Activated naive CD8-positive, alpha-beta T cell (primary cell): ENCODE results near the gene CAPS.
"Not testable (repeated sequence)": the region's sequence is repeated elsewhere in the genome, so short reads cannot be mapped to it uniquely, and the experiment has no call there.

ENCODE experiments used
- H3K27ac Mint-ChIP-seq: one replicate; pipeline ENCODE4 v1.8.0; 2021; ENCODE audit warnings: mixed read lengths
- H3K27me3 Mint-ChIP-seq: one replicate; pipeline ENCODE4 v1.8.0; 2021; ENCODE audit warnings: mixed read lengths
- H3K36me3 Mint-ChIP-seq: one replicate; pipeline ENCODE4 v1.8.0; 2021; ENCODE audit warnings: mixed read lengths
- H3K4me1 Mint-ChIP-seq: one replicate; pipeline ENCODE4 v1.8.0; 2021; ENCODE audit warnings: low read depth, mixed read lengths
- H3K4me3 Mint-ChIP-seq: one replicate; pipeline ENCODE4 v1.8.0; 2021; ENCODE audit warnings: mild to moderate bottlenecking, mixed read lengths
- H3K9me3 Mint-ChIP-seq: one replicate; pipeline ENCODE4 v1.8.0; 2021; ENCODE audit warnings: low read depth, mixed read lengths

CAPS gene

GRCh38 chr19:5913739-5914357 is at the start of gene CAPS:
Gene CAPS (plus strand): TSS chr19:5914254. CDS start chr19:5914407, 153 bp downstream.
- H3K27ac Mint-ChIP-seq = no peak within 1 kb of the TSS
- H3K27me3 Mint-ChIP-seq = no peaks in the 10 kb centered on the region
- H3K4me3 Mint-ChIP-seq = no peak within 1 kb of the TSS
- no peaks in the 10 kb centered on the region for H3K9me3 Mint-ChIP-seq
- no peaks in the 10 kb centered on the region for H3K36me3 Mint-ChIP-seq
- H3K4me1 Mint-ChIP-seq = no peaks in the 10 kb centered on the region

GRCh38 chr19:5864725-5865486 is 49.1 kb upstream of the CAPS start:
- no peak overlapping the region for H3K27ac Mint-ChIP-seq
- no peaks in the 10 kb centered on the region for H3K36me3 Mint-ChIP-seq
- no peaks in the 10 kb centered on the region for H3K4me1 Mint-ChIP-seq
- no peaks in the 10 kb centered on the region for H3K27me3 Mint-ChIP-seq
- no peak overlapping the region for H3K4me3 Mint-ChIP-seq
- no peaks in the 10 kb centered on the region for H3K9me3 Mint-ChIP-seq

- no peaks in the 10 kb centered on the region for H3K36me3 Mint-ChIP-seq
- H3K27me3 Mint-ChIP-seq = no peaks in the 10 kb centered on the region
- H3K4me1 Mint-ChIP-seq = no peaks in the 10 kb centered on the region
- no peak overlapping the region for H3K27ac Mint-ChIP-seq
- H3K9me3 Mint-ChIP-seq = no peaks in the 10 kb centered on the region
- no peak overlapping the region for H3K4me3 Mint-ChIP-seq
Observed at GRCh38 chr19:5865772-5866171, 48.3 kb upstream of the CAPS start.

GRCh38 chr19:5867201-5868136 is 46.6 kb upstream of the CAPS start:
- Mint-ChIP-seq H3K4me1 (no peaks in the 10 kb centered on the region), H3K4me3 (no peak overlapping the region), H3K9me3 (no peaks in the 10 kb centered on the region), H3K36me3 (no peaks in the 10 kb centered on the region), H3K27ac (no peak overlapping the region), H3K27me3 (no peaks in the 10 kb centered on the region)

GRCh38 chr19:5870986-5871394 is 43.1 kb upstream of the CAPS start:
- Mint-ChIP-seq H3K36me3 (no peaks in the 10 kb centered on the region), H3K27me3 (peaks cover 2% of the 10 kb centered on the region), H3K4me3 (no peak overlapping the region), H3K9me3 (no peaks in the 10 kb centered on the region), H3K27ac (no peak overlapping the region), H3K4me1 (no peaks in the 10 kb centered on the region)

GRCh38 chr19:5873617-5874199 is 40.3 kb upstream of the CAPS start:
- Mint-ChIP-seq H3K27me3 (peaks cover 6% of the 10 kb centered on the region), H3K27ac (no peak overlapping the region), H3K9me3 (no peaks in the 10 kb centered on the region), H3K4me3 (no peak overlapping the region), H3K36me3 (no peaks in the 10 kb centered on the region), H3K4me1 (no peaks in the 10 kb centered on the region)

GRCh38 chr19:5874496-5874895 is 39.6 kb upstream of the CAPS start:
- H3K36me3 Mint-ChIP-seq, H3K27ac Mint-ChIP-seq, H3K9me3 Mint-ChIP-seq, H3K4me1 Mint-ChIP-seq, H3K4me3 Mint-ChIP-seq, H3K27me3 Mint-ChIP-seq: not testable (repeated sequence)

GRCh38 chr19:5877427-5877826 is 36.6 kb upstream of the CAPS start:
- Mint-ChIP-seq H3K27me3 (peaks cover 6% of the 10 kb centered on the region), H3K27ac (no peak overlapping the region), H3K9me3 (no peaks in the 10 kb centered on the region), H3K4me3 (no peak overlapping the region), H3K4me1 (no peaks in the 10 kb centered on the region), H3K36me3 (no peaks in the 10 kb centered on the region)

- Mint-ChIP-seq H3K27me3 (peaks cover 8% of the 10 kb centered on the region), H3K4me1 (no peaks in the 10 kb centered on the region), H3K9me3 (no peaks in the 10 kb centered on the region), H3K36me3 (no peaks in the 10 kb centered on the region), H3K4me3 (no peak overlapping the region), H3K27ac (no peak overlapping the region)
Observed at GRCh38 chr19:5877882-5878281, 36.2 kb upstream of the CAPS start.

- Mint-ChIP-seq H3K4me3 (no peak overlapping the region), H3K36me3 (no peaks in the 10 kb centered on the region), H3K27ac (no peak overlapping the region), H3K27me3 (peaks cover 12% of the 10 kb centered on the region), H3K9me3 (no peaks in the 10 kb centered on the region), H3K4me1 (no peaks in the 10 kb centered on the region)
Observed at GRCh38 chr19:5880196-5880595, 33.9 kb upstream of the CAPS start.

- Mint-ChIP-seq H3K9me3 (no peaks in the 10 kb centered on the region), H3K27ac (no peak overlapping the region), H3K4me1 (no peaks in the 10 kb centered on the region), H3K27me3 (peaks cover 16% of the 10 kb centered on the region), H3K4me3 (no peak overlapping the region), H3K36me3 (no peaks in the 10 kb centered on the region)
Observed at GRCh38 chr19:5880604-5881078, 33.4 kb upstream of the CAPS start.

- Mint-ChIP-seq H3K9me3 (no peaks in the 10 kb centered on the region), H3K36me3 (no peaks in the 10 kb centered on the region), H3K27ac (no peak overlapping the region), H3K27me3 (peaks cover 17% of the 10 kb centered on the region), H3K4me1 (no peaks in the 10 kb centered on the region), H3K4me3 (no peak overlapping the region)
Observed at GRCh38 chr19:5881543-5882299, 32.3 kb upstream of the CAPS start.

- Mint-ChIP-seq H3K4me3 (no peak overlapping the region), H3K27ac (no peak overlapping the region)
Observed at GRCh38 chr19:5882421-5882968, 31.6 kb upstream of the CAPS start.

More at GRCh38 chr19:5882421-5882968, 31.6 kb upstream of the CAPS start:
- peaks cover 14% of the 10 kb centered on the region for H3K27me3 Mint-ChIP-seq
- no peaks in the 10 kb centered on the region for H3K9me3 Mint-ChIP-seq
- H3K36me3 Mint-ChIP-seq = no peaks in the 10 kb centered on the region
- no peaks in the 10 kb centered on the region for H3K4me1 Mint-ChIP-seq
